Effector CD4-positive, alpha-beta T cell (primary cell): ENCODE results near the gene DDX25.

Source experiments
- DNase-seq: peaks from one replicate; pipeline ENCODE4 v3.0.0-alpha.2; 2020

The DDX25 gene

DNA sequence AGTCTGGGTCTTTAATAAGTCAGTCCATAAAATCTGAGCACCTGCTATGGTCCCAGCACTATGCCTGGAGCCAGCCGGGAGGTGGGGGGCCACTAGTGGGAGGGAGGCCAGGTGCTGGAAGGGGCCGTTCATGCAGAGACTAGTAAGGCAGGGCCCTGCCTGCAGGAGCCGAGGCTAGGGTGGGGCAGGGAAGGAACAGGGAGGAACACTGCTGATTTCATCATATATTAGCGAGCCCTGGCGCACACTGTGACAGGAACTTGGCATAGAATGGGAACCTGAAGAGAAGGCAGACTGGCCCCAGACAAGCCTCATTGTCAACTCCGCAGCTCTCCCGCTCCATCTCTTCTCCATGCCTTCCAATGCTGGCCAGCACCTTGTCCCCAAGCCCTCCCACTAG, 48.7 kb downstream of the DDX25 start:
- DNase-seq: no peak

DNA sequence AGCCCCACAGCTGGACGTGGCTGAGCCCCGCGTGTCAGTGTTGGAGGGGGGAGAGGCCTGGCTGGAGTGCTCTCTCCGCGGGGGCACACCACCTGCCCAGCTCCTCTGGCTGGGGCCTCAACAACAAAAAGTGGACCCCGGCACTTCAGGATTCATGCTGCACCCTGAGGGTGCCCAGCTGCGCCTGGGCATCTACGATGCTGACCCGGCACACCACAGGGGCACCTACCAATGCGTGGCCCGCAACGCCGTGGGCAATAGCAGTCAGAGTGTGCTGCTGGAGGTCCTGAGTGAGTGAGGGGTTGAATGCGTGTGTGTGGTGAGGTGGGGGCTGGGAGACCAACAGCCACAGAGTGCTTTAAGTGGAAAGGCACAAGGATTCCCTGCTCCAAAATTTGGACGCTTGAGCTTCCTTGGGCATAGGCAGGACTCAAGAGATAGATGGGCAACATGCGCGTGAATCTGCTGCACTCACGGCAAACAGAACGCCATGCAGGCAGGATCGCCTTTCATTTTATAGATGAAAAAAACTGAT, 49.2 kb downstream of the DDX25 start:
- no peak for DNase-seq

DNA sequence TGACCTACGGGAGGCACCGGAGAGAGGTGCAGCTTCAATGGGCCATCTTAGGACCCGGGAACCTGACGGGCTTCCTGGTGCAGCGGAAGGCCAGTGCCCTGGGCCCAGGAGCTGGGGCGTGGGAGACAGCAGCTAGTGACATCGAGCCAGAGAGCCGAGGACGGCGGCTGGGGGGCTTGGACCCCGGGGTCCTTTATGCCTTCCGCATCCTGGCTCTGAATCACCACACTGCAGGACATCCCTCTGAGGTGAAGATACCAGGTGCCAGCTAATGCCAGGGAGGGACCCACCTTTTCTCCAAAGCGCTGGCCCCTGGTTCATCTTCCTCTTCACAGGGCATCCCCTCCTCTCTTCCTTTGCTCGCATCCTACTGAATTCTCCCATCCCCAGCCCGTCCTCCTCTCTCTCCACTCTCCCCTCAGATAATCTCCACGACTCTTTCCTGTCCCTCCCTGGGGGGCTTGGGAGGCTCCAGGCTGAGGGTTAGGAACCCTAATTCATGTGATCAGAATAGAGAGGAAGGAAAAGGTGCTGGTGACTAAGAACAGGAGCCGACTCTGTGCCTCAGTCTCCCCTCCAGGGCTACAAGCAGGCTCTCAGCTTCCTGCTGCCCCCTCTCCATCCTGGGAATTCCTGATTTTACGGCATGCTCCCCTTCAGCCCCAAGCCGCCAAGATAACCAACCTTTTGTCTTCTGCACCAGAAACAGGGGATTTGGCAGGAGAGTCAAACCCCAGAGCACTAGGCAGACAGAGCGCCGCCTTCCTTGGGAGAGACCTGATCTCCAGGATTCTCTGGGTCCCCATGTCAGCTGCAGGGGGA, 50.0 kb downstream of the DDX25 start:
- no peak for DNase-seq

DNA sequence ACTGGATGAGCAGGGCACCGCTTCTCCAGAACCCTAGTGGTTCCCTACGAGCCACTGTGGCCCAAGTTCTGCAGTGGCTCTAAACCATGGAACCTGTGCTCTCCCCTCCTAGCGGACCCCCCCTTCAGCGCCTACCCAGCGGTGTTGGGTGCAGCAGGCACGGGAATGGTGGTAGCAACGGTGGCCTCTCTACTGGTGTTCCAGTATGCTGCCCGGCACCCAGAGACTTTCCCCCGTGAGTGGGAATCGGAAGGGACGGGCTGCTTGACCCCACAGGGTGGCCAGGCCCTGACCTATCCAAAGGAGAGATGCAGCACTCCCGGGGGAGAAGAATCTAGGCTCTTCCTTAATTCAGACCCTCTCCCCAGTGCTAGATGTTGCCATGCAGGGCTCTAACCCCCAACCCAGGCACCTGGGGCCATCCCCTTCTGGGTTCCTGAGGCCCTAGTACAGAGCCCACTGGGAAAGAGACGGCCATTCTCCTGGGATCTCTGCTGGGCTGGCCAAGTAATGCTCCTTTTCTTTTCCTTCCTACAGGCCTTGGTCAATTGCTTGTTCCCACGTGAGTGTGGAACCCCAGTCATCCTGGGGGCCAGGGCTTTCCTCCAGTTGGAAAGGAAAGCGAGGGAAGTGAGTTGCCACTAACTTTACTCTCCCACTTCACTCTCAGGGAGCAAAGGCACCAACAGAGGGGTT, 50.8 kb downstream of the DDX25 start:
- DNase-seq: no peak

DNA sequence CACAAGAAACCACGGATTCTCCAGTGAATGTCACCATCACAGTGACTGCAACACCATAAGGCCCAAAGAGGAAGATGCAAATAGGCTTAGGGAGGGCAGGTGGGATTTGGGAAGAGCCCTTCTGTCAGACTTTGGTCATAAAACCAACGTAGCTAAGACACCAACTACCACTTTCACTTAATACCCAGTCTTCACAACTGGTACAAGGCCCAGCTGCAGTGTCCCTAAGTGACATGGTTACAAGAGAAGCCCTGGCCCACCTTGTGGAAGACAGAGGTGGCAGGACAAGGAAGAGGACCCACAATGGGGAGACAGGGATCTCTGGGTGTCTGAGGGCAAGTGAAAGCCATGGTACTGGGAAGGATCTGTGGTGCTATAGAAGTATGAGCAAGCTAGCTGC, 51.5 kb downstream of the DDX25 start:
- no peak for DNase-seq

DNA sequence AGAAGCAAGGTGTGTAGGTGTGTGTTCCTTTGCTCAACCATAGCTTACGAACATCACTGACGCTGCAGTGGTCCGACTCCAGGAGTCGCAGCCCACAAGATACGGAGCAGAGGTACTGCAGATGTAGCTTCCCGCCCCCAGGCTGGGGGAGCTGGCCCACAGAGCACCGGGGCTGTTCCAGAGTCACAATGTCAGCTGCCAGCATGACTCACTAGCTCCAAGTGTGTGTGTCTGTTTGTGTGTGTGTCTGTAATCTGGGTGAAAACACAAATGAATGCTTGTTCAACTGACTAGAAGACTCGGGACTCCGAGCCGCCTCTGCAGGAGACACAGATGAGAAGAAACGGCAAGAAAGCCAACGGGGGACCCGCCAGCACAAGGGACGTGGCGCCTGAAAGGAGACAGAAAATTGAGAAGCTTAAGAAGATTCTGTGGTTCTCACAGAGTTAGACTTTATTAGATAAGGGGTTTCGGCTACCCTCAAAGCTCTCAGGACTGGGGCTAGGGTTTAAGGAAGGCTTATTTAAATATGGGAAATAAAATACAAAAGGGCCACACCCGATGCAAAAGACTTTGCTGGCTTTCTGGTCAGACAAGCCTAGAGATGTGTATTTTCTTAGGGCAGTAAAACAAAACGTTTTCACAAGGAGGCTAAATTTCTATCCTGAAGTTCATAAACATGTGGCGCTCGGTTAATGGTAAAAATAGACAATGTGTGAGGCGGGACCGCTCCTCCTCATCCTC, 52.3 kb downstream of the DDX25 start:
- no peak for DNase-seq

DNA sequence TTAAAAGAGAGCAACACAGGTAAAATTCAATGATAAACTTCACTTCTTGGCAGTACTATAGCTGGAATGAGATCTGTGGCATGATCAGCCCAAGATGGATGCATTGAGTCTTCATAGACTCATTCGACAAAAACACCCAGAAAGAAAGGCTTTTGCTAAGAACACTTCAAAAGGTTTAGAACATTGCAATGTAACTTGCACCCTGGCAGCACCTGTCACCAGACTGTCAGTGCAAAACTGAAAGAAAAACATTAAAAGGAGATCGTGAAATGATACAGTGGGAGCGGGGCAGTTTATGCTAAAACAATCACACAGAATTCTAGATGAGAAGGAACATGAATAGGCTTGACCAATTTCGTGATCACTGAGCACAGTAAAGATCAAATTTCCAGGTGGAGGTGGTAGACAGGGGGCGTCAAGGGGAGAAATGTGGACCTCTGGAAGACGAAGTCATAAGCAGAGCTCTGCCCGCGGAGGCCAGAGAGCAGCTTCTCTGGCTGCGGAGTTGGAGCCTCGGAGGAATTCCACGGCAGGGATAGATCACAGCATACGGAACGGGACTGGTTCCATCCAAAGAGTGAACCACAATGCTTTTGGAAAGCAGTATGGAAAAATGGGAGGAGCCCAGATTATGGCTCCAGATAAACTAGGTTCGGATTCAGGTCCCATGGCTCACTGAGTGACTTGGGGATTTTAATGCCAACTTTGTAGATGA, 53.5 kb downstream of the DDX25 start:
- no peak for DNase-seq

DNA sequence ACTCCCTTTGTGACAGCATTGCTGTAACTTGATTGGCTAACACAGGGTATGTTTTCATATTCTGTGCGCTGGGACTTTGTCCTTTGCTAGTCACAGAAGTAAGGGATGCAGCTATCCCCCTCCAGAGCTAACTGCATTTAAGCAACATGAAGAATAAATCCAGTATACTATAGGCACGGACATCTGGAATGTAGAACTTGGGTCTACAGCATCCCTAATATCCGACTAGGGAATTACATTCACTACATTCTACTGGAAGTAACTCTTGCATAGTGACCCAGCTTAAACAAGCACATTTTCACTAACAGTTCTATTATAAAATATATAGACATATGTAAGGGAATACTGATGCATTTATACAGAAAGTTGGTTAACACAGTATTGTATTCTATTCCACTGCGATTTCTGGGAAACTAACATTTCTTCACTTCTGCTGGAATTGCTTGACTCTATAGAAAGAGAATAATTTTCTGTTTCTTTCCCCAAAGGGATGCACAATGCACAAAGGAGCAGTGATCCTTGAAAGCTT, 54.6 kb downstream of the DDX25 start:
- DNase-seq: no peak

DNA sequence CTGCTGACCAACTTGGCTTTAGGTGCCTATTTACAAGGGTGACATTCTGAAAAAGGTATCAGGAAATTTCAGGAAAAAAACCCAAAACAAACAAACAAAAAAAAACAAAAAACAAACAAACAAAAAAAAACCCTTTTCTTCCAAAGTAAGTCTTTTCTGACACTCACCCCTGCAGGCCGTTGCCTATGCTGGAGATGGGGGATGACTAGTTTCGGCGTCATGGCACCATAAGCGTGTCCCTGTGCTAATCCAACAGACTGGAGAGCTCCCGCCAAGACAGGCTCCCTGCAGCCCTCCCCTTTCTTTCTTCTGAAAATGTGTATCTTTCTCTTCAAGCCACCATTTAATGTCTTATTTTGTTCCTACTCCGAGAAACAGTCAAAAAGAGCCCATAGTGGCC, 55.2 kb downstream of the DDX25 start:
- no peak for DNase-seq

DNA sequence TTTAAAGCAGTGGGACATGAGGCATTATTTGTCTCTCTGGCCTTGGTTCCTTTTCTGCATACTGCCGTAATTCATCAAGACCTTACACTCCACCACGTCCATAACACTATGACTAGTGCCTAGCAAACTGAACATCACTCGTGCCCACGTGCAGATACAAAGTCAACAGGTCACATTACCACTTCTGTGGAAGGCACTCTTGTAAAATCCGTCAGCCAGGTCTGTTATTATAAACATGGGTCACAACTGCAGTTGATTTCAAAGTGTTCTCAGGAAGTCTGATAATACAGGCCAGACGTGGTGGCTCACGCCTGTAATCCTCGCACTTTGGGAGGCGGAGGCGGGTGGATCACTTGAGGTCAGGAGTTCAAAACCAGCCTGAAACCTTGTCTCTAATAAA, 55.6 kb downstream of the DDX25 start:
- DNase-seq: no peak

DNA sequence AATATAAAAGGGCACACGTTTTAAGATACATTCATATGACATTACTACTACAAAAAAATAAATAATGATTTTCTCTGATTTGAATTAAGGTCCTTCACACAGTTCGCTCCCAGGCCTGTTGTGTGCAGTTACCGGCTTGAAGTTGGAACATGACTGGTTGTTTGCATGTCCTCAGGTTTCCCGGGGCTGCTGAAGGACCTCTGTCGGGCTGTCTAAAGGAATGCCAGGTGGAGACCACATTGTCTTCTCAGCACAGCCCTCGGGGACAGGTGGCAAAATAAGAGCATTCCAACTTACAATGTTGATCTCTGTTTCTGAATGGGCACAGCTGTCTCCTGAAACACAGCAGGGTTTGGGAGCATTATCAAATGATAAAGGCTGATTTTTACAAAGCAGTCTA, 56.5 kb downstream of the DDX25 start:
- DNase-seq: no peak

DNA sequence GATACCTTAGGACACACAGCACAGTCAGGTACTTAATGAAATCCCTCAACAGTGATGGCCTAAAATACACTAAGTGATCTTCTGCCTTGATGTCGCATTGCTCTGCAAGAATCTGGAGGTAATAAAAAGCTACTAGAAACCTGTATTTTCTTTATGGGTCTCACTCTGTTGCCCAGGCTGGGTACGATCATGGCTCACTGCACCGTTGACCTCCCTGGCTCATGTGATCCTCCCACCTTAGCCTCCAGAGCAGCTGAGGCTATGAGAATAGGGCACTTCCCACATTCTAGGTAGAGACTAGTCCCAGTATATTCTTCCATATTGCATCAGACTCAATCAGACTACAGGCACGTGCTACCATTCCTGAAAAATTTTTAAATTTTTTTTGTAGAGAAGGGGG, 63.2 kb downstream of the DDX25 start:
- no peak for DNase-seq

DNA sequence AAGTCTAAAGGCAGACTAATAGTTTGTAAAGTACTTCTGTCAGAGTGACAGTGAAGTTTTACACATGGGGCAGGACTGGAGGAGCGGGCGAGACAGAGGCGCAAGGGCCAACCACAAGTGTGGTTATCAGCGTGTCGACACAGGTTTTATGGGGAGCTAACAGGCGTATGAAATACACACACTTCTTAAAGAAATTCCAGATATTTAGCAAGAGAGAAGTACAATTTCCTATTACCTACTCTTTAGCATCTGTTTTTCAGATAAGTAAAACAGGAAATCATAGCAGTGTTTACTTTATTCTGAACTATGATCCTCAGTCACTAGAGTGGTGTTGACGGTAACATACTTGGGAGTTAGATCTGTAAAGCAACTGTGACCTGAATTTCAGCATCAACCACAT, 64.0 kb downstream of the DDX25 start:
- DNase-seq: no peak

DNA sequence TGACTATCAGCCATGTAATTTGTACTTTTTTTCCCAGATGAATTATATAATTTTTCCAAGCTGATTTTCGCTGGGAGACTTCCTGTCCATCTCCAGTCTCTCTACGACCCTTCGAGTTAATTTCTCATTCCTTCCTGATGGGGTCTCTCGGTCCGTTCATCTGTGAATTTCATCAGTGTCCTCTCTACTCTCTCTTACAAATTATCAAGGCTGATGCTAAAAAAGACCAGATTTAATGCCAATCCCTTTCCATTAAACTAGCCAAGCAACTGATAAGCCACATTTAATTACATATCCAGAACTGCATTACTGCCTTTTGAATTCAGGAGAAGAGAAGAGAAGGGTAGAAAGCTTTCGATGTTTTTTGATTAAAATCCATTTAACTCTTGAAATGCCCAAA, 67.3 kb downstream of the DDX25 start:
- no peak for DNase-seq

DNA sequence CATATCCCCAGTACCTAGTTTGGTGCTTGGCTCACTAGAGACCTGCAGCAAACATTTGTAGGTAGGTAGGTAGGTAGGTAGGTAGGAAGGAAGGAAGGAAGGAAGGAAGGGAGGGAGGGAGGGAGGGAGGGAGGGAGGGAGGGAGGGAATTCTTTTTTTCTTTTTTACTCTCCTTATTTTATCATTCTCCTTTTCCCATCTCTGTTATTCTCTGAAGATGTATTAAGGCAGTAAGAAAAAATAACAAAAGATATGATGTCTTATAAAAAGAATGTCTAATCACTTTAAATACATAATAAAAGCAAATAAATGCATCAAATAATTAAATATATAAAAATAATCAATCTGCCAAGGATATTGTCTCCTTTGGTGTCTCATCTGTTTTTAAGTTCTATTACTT, 70.0 kb downstream of the DDX25 start:
- no peak for DNase-seq

DNA sequence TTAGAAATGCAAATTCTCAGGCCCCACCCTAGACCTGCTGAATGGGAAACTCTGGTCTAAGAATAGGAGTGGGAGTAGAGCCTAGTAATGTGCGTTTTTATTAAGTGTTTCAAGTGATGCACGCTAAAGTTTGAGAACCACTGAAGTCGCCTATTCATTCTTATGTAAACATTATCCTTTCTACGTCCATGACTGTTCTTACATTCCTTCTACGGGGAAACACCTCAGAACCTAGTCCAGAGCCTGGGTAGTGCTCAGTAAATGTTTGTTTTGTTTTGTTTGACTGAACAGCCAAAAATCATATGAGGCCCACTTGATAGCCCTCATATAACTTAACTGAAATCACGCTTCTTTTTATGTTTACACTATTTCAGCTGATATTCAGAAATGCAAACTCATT, 71.3 kb downstream of the DDX25 start:
- DNase-seq: no peak

DNA sequence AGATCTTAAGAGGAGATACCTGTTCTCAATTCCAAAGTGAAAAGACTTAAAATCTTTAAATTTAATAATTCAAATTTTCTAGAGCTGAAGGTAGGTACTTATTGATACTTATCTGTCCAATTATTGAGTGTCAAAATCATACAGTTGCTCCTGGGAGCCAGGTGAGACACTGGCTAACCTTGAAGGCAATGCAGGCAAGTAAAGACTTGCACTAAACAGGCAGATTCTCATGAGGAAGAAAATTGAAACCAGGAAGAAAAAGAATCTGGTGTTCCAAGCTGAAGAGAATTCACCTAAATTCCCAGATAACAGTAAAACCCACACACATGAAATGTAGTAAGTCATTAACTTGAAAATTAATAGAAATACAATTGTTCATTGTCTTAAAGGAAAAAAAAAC, 71.8 kb downstream of the DDX25 start:
- no peak for DNase-seq

DNA sequence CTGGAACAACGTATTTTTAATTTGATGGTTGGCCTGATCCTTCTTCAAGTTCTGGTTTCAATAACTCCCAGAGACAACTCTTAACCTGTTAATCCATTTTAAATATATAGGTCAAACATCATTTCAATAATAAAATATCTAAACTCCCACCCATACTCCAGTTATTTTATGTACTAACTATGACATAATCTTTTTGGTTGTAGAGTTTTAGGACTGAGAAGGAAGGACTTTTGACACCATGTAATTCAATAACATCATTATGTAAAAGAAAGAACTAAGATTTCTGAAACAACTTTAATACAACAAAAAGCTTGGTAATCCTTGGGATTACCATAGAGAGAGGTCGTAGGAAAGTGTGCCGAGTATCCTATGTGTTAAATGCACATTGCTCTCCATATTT, 73.0 kb downstream of the DDX25 start:
- no peak for DNase-seq

DNA sequence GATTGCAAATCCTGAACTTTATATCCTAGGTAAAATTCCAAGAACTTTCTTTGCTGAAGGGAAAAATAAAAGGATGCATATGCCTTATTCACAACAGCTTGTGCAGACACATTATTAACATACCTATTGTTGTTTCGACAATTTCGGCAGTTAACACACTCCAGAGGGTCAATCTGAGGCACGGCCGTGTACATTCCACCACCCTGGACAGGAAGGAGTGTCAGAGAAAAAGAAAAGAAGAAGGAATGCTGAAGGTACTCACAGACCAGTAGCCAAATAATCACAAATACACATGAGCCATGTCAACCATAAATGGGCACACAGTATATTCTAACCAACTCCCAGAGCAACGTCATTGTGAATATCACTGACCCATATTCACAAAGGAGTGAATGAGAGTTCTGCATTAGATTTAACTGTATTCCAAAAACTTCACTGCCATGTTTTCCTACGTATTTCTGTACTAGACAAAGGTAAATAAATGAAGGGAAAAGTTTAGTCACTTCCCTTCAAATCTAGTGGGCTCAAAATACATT, 73.9 kb downstream of the DDX25 start:
- DNase-seq: no peak
